Measurements from ENCODE around the gene TRAM2.
"Not testable (repeated sequence)": the region's sequence is repeated elsewhere in the genome, so short reads cannot be mapped to it uniquely, and the experiment has no call there.

The TRAM2 gene

GRCh38 chr6:52497652-52498408 is 79.0 kb downstream of the TRAM2 start:
- DNase-seq (ENCODE audit: insufficient read length, low spot score) (peak; percentile 37), FAIRE-seq (peak; percentile 95)

GRCh38 chr6:52496631-52497030 is 80.2 kb downstream of the TRAM2 start:
- DNase-seq (ENCODE audit: insufficient read length, low spot score) (no peak), FAIRE-seq (peak; percentile 28)

DNA sequence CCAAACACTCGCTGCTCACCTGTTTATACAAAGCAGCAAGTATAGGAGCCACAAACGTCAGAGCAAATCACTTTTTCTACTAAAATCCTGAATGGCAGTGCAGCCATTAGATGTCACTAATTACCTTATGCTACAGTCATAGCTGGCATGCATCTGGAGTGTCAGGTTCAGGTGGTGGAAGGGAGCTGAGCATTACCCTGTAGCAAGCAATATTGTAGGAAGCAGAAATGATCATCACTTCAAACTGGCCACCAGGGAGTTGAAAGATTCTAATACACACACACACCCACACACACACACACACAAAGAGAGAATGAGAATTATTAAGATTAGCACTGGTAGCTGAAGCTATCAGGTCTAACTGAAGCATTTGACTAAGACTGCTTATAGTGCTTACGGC is 80.9 kb downstream of the TRAM2 start:
- DNase-seq (ENCODE audit: insufficient read length, low spot score) = no peak
- FAIRE-seq = no peak

GRCh38 chr6:52494298-52495072 is 82.4 kb downstream of the TRAM2 start:
- FAIRE-seq (no peak), DNase-seq (ENCODE audit: insufficient read length, low spot score) (no peak)

- FAIRE-seq (peak; percentile 63), DNase-seq (ENCODE audit: insufficient read length, low spot score) (no peak)
These were observed 83.2 kb downstream of the TRAM2 start for GRCh38 chr6:52493669-52494068.

DNA sequence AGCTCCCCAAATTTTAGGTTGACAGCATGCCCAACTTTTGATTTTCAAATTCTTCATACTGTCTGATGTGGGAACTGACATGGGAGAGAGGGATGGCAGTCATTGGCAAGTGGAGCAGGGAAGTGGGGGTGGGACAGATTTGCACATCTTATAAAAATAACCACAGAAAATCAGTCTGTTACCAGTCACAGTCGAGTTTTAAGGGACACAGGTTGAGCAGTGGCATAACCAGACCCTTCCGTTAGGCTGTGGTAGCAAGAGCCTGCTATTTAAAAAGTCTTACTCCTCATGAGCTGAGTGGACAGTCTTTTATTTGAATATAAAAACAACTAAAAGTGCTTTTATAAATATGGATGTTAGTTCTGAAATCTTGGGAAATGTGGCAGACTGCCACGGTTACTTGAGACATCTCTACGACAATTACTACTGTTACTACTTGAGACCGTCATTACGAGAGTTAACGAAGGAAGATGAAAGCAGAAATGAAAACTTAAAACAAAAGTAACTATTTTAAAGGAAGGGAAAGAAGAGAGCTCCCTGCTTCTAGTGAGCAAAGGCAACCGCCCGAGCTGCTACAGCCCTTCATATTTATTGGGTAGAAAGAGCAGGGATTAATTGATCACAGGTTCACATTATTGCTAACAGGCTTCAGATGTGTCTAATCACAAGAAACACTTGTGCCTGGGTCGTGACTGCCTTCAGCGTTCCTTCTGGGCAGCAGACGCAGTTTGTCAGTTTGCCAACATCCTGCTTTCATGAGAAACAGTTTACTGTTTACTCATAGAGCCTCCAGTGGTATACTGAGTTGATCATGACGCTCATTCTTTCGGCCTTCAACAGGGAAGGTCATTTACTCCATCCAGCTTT is 85.4 kb downstream of the TRAM2 start:
- peak; percentile 75 for FAIRE-seq

DNA sequence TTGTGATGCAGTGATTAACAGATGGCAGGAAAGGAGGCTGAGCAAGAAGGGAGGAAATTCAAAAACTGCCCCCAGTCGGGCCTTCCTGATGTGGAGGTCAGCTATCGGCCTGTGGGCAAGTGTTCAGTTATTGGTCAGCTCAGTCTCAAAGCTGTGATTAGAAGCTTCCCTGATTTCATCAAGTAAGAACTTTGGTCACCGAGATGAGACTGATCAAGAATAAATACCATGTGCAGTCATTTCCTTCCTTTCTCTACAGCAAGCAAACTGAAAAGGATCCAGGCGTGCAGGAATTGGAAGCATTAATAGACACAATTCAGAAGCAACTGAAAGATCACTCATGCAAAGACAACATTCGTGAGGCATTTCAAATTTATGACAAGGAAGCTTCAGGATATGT is 87.0 kb downstream of the TRAM2 start:
- DNase-seq (ENCODE audit: insufficient read length, low spot score) (no peak), FAIRE-seq (peak; percentile 8)

More for the DNA sequence above, 85.4 kb downstream of the TRAM2 start:
- DNase-seq (ENCODE audit: insufficient read length, low spot score) = no peak

- no peak for FAIRE-seq
- no peak for DNase-seq (ENCODE audit: insufficient read length, low spot score)
These were observed 93.2 kb downstream of the TRAM2 start for GRCh38 chr6:52483671-52484003.

GRCh38 chr6:52482903-52483670 is 93.8 kb downstream of the TRAM2 start:
- FAIRE-seq = no peak
- DNase-seq (ENCODE audit: insufficient read length, low spot score) = no peak

- DNase-seq (ENCODE audit: insufficient read length, low spot score) (no peak), FAIRE-seq (no peak)
These were observed 101.6 kb downstream of the TRAM2 start for GRCh38 chr6:52475307-52475706.

GRCh38 chr6:52474173-52474572 is 102.7 kb downstream of the TRAM2 start:
- DNase-seq (ENCODE audit: insufficient read length, low spot score) = no peak
- no peak for FAIRE-seq

- not testable (repeated sequence) for DNase-seq (ENCODE audit: insufficient read length, low spot score); FAIRE-seq
These were observed 115.7 kb downstream of the TRAM2 start for GRCh38 chr6:52461194-52461593.

DNA sequence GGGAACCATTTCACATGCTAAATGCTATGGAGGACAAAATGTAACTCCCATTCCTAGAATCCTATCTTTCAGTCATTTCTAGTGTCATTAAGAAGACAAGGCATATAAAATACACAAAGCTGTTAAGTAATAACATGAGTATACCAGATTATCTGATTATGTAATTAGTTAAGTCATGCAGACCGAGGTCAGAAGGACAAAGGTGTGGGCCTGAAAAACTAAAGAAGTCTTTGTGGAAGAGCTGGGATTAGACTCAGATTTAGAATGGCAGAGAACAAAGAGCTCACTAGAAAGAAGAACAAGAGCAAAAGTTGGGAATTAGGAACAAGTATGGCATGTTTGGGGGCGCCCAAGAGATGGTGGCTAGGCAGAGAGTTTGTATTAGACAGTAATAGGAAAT is 119.8 kb downstream of the TRAM2 start:
- FAIRE-seq = no peak
- no peak for DNase-seq (ENCODE audit: insufficient read length, low spot score)

DNA sequence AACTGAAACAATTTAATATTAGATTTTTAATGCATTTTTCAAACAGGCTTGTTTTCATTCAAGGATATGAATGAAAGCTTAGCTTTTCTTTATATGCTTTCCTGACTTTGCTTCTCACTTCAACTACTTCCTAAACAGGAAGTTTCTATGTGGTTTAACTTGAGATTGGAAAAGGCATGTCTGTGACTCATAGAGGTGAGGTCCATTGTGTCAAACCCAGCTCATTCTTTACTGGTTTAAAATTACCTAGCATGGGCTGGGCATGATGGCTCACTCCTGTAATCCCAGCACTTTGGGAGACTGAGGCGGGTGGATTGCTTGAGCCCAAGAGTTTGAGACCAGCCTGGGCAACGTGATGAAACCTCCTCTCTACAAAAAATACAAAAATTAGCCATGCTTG is 122.3 kb downstream of the TRAM2 start:
- DNase-seq (ENCODE audit: insufficient read length, low spot score) = no peak

More for the DNA sequence above, 122.3 kb downstream of the TRAM2 start:
- FAIRE-seq = no peak

Measured in GM19239 (cell line).